BLaER1 treated with 17β-estradiol and CSF1 and Interleukin-3, amounts not matched to agents 10 nM and 100 nM (cell line): ENCODE measurements around the gene MAPRE2.

Source experiments
- H3K27ac ChIP-seq, 11 experiments: shearing (Covaris generic); formaldehyde crosslinking; 2 replicates each; pipeline ENCODE4 v1.8.1; 2022
- H3K27me3 ChIP-seq, 11 experiments: shearing (Covaris generic); formaldehyde crosslinking; 2 replicates each; pipeline ENCODE4 v1.8.1; 2022
- H3K36me3 ChIP-seq, 11 experiments: shearing (Covaris generic); formaldehyde crosslinking; 2 replicates each; pipeline ENCODE4 v1.8.1; 2022
- H3K4me1 ChIP-seq, 10 experiments: shearing (Covaris generic); formaldehyde crosslinking; 2 replicates each; pipeline ENCODE4 v1.8.1; 2022
- H3K4me2 ChIP-seq, 11 experiments: shearing (Covaris generic); formaldehyde crosslinking; 2 replicates each; pipeline ENCODE4 v1.8.1; 2022
- H3K4me3 ChIP-seq, 10 experiments: shearing (Covaris generic); formaldehyde crosslinking; 2 replicates each; pipeline ENCODE4 v1.8.1; 2022
- H3K9ac ChIP-seq, 11 experiments: shearing (Covaris generic); formaldehyde crosslinking; 2 replicates each; pipeline ENCODE4 v1.8.1; 2022
- H3K9me3 ChIP-seq, 11 experiments: shearing (Covaris generic); formaldehyde crosslinking; replicated peaks in 1 of 11; 2 replicates each; pipeline ENCODE4 v1.8.1; 2022
- H4K20me1 ChIP-seq, 11 experiments: shearing (Covaris generic); formaldehyde crosslinking; 2 replicates each; pipeline ENCODE4 v1.8.1; 2022
- Cebpa-rat ChIP-seq, 11 experiments: shearing (Covaris generic); IDR thresholded peaks; 2 replicates each; pipeline ENCODE4 v1.8.1; 2022

MAPRE2 gene

DNA sequence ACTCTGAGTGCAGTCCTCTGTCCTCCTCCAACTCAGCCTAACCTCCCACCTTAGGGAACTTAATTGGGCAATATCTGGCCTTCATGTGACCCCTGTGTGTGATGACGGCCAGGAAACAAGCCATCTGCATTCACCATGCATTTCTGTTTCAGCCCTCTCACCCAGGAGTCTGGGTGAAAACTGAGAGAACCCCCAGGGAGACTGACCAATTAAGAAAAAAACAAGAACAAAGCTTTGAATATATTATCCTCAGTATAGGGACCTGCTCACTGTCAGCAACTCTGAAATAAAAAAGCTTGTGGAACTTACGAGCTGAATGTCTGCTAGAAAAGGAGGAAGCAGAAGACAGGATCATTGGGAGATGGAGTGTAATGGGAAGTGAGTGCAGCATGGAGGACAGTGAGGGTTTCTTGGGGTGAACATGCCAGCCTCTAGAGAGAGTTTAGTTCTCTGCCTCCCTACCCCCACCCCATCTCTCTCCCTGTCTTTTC, 9.5 kb downstream of the MAPRE2 start:
- H3K36me3 ChIP-seq = peaks cover 0 to 24% (median 3%) of the 10 kb centered on the region in 11 experiments; a peak in 6 of 22 replicates
- peaks cover 44 to 62% (median 55%) of the 10 kb centered on the region in 10 experiments for H3K4me1 ChIP-seq
- H3K27me3 ChIP-seq = no peaks in the 10 kb centered on the region
- peak overlapping the region; percentile 20 to 64 (median 59); a peak in 21 of 22 replicates for H3K9ac ChIP-seq
- peak overlapping the region in 8 of 10 experiments; percentile 10 to 57 (median 40); a peak in 14 of 20 replicates for H3K4me3 ChIP-seq
- peak overlapping the region; percentile 81 to 95 (median 89) for H3K4me2 ChIP-seq
- peaks cover 0 to 20% (median 0%) of the 10 kb centered on the region in 11 experiments; a peak in 5 of 22 replicates for H4K20me1 ChIP-seq
- peaks cover 8 to 36% (median 24%) of the 10 kb centered on the region in 11 experiments; a peak in 18 of 22 replicates for H3K9me3 ChIP-seq
- TF ChIP-seq Cebpa-rat (IDR thresholded peaks at IDR 0.05) = no peak
- H3K27ac ChIP-seq = peak overlapping the region; percentile 65 to 84 (median 76); a peak in 21 of 22 replicates

DNA sequence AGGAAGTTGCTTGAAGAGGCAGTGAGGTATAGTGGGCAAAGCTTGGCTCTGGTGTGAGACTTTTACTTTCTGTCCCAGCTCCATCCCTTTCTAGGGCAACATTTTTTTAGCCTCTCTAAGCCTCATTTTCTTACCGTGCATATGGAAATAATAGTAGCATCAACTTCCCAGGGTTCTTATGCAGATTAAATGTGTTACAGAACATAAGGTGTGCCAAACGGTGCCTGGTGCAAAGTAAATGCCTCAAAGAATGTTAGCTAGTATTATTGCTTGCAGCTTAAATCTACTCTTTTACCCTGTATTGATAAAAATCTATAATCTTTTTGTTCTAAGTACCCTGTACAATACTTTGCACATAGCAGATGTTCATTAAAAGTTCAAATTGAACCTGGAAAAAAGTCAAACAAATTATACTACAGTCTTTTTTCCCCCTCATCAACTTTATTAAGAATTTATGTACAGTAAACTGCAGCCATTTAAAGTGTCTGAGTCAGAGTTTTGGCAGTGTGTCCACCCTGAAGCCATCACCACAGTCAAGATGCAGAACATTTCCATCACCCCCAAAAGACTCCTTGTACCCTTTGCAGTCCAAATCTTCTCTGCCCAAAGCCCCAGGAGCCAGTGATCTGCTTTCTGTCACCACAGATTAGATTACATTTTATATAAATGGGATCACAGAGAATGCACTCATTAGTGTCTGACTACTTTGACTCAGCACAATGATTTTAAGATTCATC, 10.6 kb downstream of the MAPRE2 start:
- no peak for TF ChIP-seq Cebpa-rat (IDR thresholded peaks at IDR 0.05)
- Histone ChIP-seq H3K36me3 (peaks cover 0 to 24% (median 3%) of the 10 kb centered on the region in 11 experiments; a peak in 6 of 22 replicates), H3K4me2 (peak overlapping the region; percentile 81 to 95 (median 89); a peak in 20 of 22 replicates), H3K9me3 (peaks cover 8 to 36% (median 24%) of the 10 kb centered on the region in 11 experiments; a peak in 18 of 22 replicates), H4K20me1 (peaks cover 0 to 17% (median 0%) of the 10 kb centered on the region in 11 experiments; a peak in 6 of 22 replicates), H3K27me3 (no peaks in the 10 kb centered on the region), H3K27ac (peak overlapping the region in 9 of 11 experiments; percentile 65 to 84 (median 76); a peak in 12 of 22 replicates), H3K4me1 (peaks cover 33 to 51% (median 44%) of the 10 kb centered on the region in 10 experiments), H3K9ac (no peak overlapping the region; a peak in 1 of 22 replicates), H3K4me3 (no peak overlapping the region)

DNA sequence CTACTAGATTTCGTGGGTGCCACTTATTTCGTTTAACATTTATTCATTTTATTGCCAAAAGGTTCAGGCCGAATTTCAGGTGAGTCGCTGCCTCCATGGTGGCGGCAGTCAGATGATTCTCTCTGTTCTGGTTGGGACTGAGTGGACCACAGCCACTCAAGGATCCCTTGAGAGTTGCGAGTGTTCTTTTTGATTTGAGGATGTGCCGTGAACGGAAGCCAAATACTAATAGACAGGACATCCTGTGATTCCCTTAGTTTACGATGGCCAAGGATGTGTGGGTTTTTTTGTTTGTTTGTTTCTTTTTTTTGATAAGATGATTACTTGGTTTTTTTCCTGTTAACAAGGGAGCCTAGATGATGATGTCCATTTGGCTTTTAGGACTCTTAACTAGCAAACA, 13.2 kb downstream of the MAPRE2 start:
- peaks cover 0 to 20% (median 0%) of the 10 kb centered on the region in 11 experiments; a peak in 4 of 22 replicates for H3K36me3 ChIP-seq
- peaks cover 8 to 33% (median 24%) of the 10 kb centered on the region in 11 experiments; a peak in 17 of 22 replicates for H3K9me3 ChIP-seq
- H3K4me3 ChIP-seq = 0 out of 20 replicates have a peak overlapping the region, but pooled peaks of 1 of the 10 experiments have one; percentile 12
- peak overlapping the region in 1 of 11 experiments; percentile 18; a peak in 1 of 22 replicates for H3K27ac ChIP-seq
- peaks cover 26 to 39% (median 32%) of the 10 kb centered on the region in 10 experiments for H3K4me1 ChIP-seq
- no peak for TF ChIP-seq Cebpa-rat (IDR thresholded peaks at IDR 0.05)
- no peak overlapping the region for H3K9ac ChIP-seq
- H3K27me3 ChIP-seq = no peaks in the 10 kb centered on the region
- H4K20me1 ChIP-seq = peaks cover 0 to 26% (median 3%) of the 10 kb centered on the region in 11 experiments; a peak in 9 of 22 replicates
- H3K4me2 ChIP-seq = peak overlapping the region; percentile 22 to 53 (median 37); a peak in 20 of 22 replicates

- H4K20me1 ChIP-seq = peaks cover 0 to 33% (median 3%) of the 10 kb centered on the region in 11 experiments; a peak in 10 of 22 replicates
- peaks cover 0 to 20% (median 0%) of the 10 kb centered on the region in 11 experiments; a peak in 6 of 22 replicates for H3K36me3 ChIP-seq
- H3K9ac ChIP-seq = no peak overlapping the region
- no peak overlapping the region for H3K4me2 ChIP-seq
- no peaks in the 10 kb centered on the region for H3K27me3 ChIP-seq
- H3K4me3 ChIP-seq = no peak overlapping the region
- TF ChIP-seq Cebpa-rat (IDR thresholded peaks at IDR 0.05) = no peak
- peaks cover 22 to 32% (median 26%) of the 10 kb centered on the region in 10 experiments for H3K4me1 ChIP-seq
- no peak overlapping the region for H3K27ac ChIP-seq
- peaks cover 8 to 33% (median 24%) of the 10 kb centered on the region in 11 experiments; a peak in 17 of 22 replicates for H3K9me3 ChIP-seq
Measured at GRCh38 chr18:35055105-35055504, 13.9 kb downstream of the MAPRE2 start.

DNA sequence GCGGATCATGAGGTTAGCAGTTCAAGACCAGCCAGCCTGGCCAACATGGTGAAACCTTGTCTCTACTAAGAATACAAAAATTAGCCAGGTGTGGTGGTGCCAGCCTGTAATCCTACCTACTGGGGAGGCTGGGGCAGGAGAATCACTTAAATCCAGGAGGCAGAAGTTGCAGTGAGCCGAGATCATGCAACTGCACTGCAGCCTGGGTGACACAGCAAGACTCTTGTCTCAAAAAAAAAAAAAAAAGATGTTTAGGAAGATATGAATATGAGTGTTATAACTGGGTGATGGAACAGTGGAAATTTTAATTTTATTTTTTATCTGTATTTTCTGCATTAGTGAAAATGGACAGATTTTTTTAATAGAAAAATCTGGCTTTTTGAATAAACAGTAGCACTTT, 14.5 kb downstream of the MAPRE2 start:
- Histone ChIP-seq H3K9me3 (peaks cover 8 to 33% (median 24%) of the 10 kb centered on the region in 11 experiments; a peak in 17 of 22 replicates), H3K4me3 (no peak overlapping the region), H4K20me1 (peaks cover 0 to 33% (median 5%) of the 10 kb centered on the region in 11 experiments; a peak in 11 of 22 replicates), H3K36me3 (peaks cover 0 to 20% (median 0%) of the 10 kb centered on the region in 11 experiments; a peak in 6 of 22 replicates), H3K27me3 (no peaks in the 10 kb centered on the region), H3K9ac (no peak overlapping the region), H3K27ac (no peak overlapping the region), H3K4me1 (peaks cover 16 to 26% (median 19%) of the 10 kb centered on the region in 10 experiments), H3K4me2 (no peak overlapping the region)
- no peak for TF ChIP-seq Cebpa-rat (IDR thresholded peaks at IDR 0.05)

GRCh38 chr18:35059280-35059927, 18.2 kb downstream of the MAPRE2 start:
- Histone ChIP-seq H3K4me1 (peaks cover 3 to 8% (median 4%) of the 10 kb centered on the region in 10 experiments; a peak in 13 of 20 replicates), H3K9ac (no peak overlapping the region), H3K36me3 (peaks cover 0 to 11% (median 0%) of the 10 kb centered on the region in 11 experiments; a peak in 4 of 22 replicates), H3K27me3 (no peaks in the 10 kb centered on the region), H3K4me2 (no peak overlapping the region), H3K9me3 (peaks cover 2 to 13% (median 9%) of the 10 kb centered on the region in 11 experiments; a peak in 16 of 22 replicates), H4K20me1 (peaks cover 0 to 65% (median 12%) of the 10 kb centered on the region in 11 experiments; a peak in 11 of 22 replicates), H3K4me3 (no peak overlapping the region), H3K27ac (no peak overlapping the region)
- TF ChIP-seq Cebpa-rat (IDR thresholded peaks at IDR 0.05) = no peak

DNA sequence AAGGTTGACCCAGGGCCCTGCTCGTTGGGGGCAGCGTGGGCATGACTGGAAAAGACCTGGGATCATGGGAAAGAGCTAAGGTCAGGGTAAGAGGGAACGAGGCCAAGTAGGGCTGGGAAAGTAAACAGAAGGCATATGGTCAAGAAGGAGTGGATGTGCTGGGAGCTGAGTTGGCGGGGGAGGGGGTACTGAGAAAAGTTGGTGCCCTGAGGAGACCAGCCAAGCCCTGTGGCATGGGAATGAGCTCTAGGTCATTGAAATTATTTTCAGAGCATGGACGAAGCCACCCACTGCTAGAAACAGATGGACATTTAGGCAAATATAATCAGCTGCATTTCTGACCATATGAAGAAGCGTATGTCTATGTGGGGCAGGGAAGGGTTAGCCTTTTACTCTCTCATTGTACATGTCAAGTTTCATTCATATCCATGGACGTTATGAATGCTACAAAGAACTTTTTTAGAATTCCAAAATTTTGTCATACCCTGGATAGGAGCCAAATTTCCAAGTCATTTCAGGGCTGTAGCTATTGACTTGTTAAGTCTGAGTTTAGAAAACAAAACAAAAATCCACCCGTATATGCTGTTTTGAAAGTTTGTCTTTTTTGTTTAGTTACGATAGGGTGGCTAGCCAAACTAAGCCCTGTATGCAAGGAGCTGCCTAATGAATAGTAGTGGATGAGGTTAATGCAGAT, 19.1 kb downstream of the MAPRE2 start:
- no peaks in the 10 kb centered on the region for H3K27me3 ChIP-seq
- H3K36me3 ChIP-seq = peaks cover 0 to 7% (median 0%) of the 10 kb centered on the region in 11 experiments; a peak in 2 of 22 replicates
- no peak for TF ChIP-seq Cebpa-rat (IDR thresholded peaks at IDR 0.05)
- peaks cover 0 to 5% (median under 1%) of the 10 kb centered on the region in 11 experiments; a peak in 8 of 22 replicates for H3K9me3 ChIP-seq
- no peaks in the 10 kb centered on the region for H3K4me1 ChIP-seq
- H3K4me3 ChIP-seq = no peak overlapping the region
- no peak overlapping the region for H3K4me2 ChIP-seq
- no peak overlapping the region for H3K9ac ChIP-seq
- H4K20me1 ChIP-seq = peaks cover 0 to 74% (median 16%) of the 10 kb centered on the region in 11 experiments; a peak in 11 of 22 replicates
- H3K27ac ChIP-seq = no peak overlapping the region

DNA sequence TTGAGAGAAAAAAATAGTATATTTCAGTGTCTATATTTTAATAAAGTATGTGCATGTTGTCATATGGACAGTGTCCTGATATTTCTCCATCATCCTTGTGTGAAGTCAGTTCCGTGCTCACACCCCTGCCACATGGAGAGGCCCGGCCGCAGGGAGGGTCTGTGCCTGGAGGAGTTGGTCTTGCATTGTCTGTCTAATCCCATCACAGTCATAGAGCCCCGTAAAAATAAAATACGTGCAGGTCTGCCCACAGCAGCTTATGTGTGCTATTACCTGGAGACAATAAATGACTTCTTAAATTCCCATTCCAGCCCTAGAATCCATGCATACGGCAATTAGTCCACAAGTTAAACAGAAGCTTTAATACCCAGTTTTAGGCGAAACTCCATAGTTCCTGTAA, 20.1 kb downstream of the MAPRE2 start:
- H3K4me2 ChIP-seq = no peak overlapping the region

More for the DNA sequence above, 20.1 kb downstream of the MAPRE2 start:
- H3K4me1 ChIP-seq = no peaks in the 10 kb centered on the region
- no peak overlapping the region for H3K27ac ChIP-seq
- H3K36me3 ChIP-seq = peaks cover 0 to 7% (median 0%) of the 10 kb centered on the region in 11 experiments; a peak in 2 of 22 replicates
- TF ChIP-seq Cebpa-rat (IDR thresholded peaks at IDR 0.05) = no peak
- no peak overlapping the region for H3K9ac ChIP-seq
- H3K4me3 ChIP-seq = no peak overlapping the region
- no peaks in the 10 kb centered on the region for H3K27me3 ChIP-seq
- no peaks in the 10 kb centered on the region for H3K9me3 ChIP-seq
- peaks cover 0 to 82% (median 16%) of the 10 kb centered on the region in 11 experiments; a peak in 11 of 22 replicates for H4K20me1 ChIP-seq
